LNCAP (cell line): ENCODE data around the gene MPHOSPH9.

ENCODE experiments used
- TF ChIP-seq, protein P1 (sequence below): fragments of 450-650 bp; IDR thresholded peaks from 2 replicates; pipeline ENCODE4 v1.5.1; 2017; ENCODE audit warnings: mild to moderate bottlenecking

Gene MPHOSPH9

GRCh38 chr12:123109319-123109772, 123.6 kb downstream of the MPHOSPH9 start:
- TF ChIP-seq, protein P1, sequence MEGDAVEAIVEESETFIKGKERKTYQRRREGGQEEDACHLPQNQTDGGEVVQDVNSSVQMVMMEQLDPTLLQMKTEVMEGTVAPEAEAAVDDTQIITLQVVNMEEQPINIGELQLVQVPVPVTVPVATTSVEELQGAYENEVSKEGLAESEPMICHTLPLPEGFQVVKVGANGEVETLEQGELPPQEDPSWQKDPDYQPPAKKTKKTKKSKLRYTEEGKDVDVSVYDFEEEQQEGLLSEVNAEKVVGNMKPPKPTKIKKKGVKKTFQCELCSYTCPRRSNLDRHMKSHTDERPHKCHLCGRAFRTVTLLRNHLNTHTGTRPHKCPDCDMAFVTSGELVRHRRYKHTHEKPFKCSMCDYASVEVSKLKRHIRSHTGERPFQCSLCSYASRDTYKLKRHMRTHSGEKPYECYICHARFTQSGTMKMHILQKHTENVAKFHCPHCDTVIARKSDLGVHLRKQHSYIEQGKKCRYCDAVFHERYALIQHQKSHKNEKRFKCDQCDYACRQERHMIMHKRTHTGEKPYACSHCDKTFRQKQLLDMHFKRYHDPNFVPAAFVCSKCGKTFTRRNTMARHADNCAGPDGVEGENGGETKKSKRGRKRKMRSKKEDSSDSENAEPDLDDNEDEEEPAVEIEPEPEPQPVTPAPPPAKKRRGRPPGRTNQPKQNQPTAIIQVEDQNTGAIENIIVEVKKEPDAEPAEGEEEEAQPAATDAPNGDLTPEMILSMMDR: no peak

GRCh38 chr12:123108682-123109066, 124.3 kb downstream of the MPHOSPH9 start:
- TF ChIP-seq, protein P1: no peak

DNA sequence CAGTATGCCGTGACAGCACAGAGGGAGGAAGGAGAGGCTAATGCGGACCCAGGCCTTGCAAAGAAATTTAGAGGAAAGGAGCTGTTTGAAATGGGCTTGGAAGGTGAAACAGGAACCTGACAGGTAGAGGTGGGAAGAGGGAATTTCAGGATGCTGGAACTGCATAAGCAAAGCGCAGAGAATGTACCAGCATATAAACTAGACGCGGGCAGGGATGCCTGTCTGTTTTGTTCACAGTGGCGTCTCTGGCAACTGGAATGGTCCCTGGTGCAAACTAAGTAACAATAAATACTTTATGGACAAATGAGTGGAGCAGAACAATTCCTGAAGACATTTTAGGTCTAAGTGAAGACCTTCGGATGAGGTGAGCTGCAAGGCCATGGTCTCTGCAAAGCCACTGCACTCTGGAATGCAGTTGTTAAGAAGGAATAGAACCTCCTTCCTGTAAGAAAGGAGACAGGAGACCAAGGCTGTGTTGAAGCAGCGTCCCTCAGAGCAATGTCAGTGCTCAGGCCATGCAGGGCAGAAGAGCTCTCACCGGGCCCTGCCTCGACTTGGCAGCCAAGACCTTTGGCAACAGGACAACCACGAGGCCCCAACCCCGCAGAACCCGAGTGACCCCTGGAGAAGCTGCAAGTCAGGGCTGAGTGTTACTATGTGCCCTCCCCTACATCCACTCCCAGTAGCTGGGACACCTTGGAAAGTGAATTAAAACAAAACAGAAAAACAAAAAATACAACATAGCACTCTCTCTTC, 124.8 kb downstream of the MPHOSPH9 start:
- TF ChIP-seq, protein P1: no peak

DNA sequence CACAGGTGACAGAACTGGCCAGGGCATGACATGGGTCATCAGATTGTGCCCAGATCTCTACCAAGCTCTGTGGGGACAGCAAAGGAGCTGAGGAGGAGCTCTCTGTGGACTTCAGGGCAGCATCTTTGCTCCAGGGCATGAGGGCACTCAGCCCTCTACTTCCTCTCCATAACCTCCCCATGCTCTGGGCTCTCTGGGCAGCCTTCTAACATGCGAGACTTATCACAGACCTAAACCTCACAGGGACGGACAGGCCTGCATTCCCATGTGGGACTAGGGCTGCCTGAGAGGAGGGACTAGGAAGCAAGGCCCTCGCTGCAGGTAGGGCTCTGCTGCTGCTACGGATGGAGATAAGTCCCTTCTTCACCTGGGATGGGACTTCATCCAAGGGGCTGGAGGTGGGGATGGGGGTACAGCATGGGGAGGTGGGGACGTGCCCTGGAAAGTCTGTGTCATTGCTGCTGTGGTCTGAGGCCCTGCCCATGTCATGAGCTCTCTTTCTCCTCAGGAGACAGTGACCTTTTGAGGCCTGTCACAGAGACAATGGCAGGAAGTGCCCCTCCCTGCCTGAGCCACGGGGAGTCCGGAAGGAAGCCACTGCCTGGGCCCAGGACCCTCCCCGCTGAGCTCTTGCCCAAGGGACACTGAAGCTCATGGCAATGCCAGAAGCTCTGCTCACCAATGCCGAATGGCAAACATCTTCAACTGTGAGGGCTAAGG, 126.1 kb downstream of the MPHOSPH9 start:
- TF ChIP-seq, protein P1: no peak

DNA sequence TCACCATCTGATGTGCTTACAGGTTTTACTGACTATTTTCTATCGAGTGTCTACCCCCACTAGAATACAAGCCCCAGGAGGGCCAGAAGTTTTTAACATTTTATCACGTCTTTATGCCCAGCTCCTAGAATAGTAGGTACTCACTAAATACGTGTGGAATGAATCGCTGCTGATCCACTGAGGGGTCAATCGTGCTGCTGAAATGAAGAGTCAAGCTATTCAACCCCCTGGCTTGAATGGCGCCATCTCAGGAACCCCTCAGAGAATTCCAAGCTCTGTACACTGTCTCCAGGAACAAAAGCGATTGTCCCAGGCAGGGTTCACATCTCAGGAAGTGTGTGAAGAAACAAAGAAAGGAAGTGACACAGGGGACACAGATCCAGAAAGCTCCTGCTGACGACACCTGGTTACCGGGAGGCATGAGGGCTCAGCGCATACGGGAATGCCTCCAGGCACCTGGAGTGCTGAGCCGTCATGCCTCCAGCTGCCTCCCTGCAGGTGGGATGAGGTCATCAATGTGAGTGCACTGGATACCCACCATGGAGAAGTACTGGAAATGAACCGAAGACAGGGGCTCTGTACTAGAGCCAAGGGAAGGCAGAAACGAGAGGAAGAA, 127.6 kb downstream of the MPHOSPH9 start:
- TF ChIP-seq, protein P1: no peak

- TF ChIP-seq, protein P1: no peak
Observed at GRCh38 chr12:123104809-123105208, 128.1 kb downstream of the MPHOSPH9 start.
